Measurements from ENCODE around the gene TPH2. TPM values are rescaled to one million over a fixed set of nuclear protein-coding genes. Genes with fewer than 3 reads are reported as not detected.

The TPH2 gene
- total and polyA plus RNA-seq, 10 donors, result 0.06 to 7.2 (median 1.5) TPM; not detected in 4

DNA sequence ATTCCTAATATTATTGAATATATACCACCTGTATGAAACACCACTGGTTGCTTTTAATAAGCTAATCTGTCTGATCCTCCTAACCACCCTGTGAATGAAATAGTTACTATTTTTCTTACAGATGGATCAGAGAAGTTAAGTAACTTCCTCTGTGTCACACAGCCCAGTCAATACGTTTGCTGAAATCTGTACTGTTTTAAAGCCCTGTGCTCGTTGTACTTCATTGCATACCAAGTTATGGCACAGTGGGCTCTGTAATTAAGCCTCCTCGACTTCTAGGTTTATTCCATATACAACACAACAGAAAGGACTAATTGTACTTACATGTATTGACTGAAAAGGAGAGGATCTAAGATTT is 137.9 kb downstream of the TPH2 start:
- Histone ChIP-seq H3K9me3 (peaks cover 0 to 11% (median 6%) of the 10 kb centered on the region in 8 donors), H3K4me1 (no peaks in the 10 kb centered on the region), H3K4me3 (no peak overlapping the region), H3K27me3 (replicated peaks in 1 of 7) (no peaks in the 10 kb centered on the region), H3K27ac (no peak overlapping the region), H3K36me3 (no peaks in the 10 kb centered on the region)
- WGBS, 5 donors, result 65 to 77% (median 74%) methylated on average over 3 of the region's 3 CpGs
- DNase-seq, result no peak
- intact Hi-C loops (cut with DNase I; ENCODE audit: low total_unique reads), result no loop called here
- TF ChIP-seq POLR2AphosphoS5 (IDR thresholded peaks at IDR 0.05), result no peak
- no peak for TF ChIP-seq POLR2A (IDR thresholded peaks at IDR 0.05)
- TF ChIP-seq, protein P1, sequence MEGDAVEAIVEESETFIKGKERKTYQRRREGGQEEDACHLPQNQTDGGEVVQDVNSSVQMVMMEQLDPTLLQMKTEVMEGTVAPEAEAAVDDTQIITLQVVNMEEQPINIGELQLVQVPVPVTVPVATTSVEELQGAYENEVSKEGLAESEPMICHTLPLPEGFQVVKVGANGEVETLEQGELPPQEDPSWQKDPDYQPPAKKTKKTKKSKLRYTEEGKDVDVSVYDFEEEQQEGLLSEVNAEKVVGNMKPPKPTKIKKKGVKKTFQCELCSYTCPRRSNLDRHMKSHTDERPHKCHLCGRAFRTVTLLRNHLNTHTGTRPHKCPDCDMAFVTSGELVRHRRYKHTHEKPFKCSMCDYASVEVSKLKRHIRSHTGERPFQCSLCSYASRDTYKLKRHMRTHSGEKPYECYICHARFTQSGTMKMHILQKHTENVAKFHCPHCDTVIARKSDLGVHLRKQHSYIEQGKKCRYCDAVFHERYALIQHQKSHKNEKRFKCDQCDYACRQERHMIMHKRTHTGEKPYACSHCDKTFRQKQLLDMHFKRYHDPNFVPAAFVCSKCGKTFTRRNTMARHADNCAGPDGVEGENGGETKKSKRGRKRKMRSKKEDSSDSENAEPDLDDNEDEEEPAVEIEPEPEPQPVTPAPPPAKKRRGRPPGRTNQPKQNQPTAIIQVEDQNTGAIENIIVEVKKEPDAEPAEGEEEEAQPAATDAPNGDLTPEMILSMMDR (IDR thresholded peaks at IDR 0.05 in 8 of 11, conservative IDR thresholded peaks at IDR 0.05 in 3 of 11), result no peak

DNA sequence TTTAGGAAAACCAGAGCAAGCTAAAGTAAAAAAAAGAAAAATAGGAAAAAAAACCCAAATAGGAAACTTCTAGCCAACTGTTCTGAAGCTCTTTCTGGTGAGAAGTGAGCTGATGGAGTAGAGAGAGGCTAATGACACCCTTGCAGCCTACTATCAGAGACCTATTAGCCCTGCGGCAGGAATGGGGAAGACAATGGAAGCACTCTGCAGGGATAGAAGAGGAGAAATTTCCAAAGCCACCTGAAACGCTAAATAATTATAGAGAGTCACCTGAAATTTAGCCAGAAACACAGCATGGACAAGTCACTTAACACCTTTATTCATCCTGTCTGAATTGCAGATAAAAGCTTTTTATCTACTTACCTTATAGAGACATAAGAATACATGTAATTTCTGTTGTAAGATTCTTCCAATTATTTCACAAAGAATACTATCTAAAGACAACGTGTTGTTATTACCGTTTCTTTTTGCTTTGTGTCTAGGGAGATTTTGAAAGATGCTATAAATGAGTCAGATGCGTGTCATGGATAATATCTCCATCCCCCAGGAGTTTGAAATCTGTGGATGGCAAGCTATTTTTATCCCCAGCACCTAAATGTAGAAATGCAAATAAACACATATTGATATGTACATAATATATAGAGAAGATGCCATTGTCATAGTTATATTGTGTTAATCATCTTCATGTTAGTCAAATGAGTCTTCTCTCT is 138.6 kb downstream of the TPH2 start:
- Histone ChIP-seq H3K9me3 (peaks cover 0 to 4% (median 0%) of the 10 kb centered on the region in 8 donors), H3K4me3 (no peak overlapping the region), H3K27ac (no peak overlapping the region), H3K4me1 (no peaks in the 10 kb centered on the region), H3K36me3 (no peaks in the 10 kb centered on the region), H3K27me3 (replicated peaks in 1 of 7) (no peaks in the 10 kb centered on the region)
- no peak for TF ChIP-seq POLR2A (IDR thresholded peaks at IDR 0.05)
- TF ChIP-seq, protein P1 (IDR thresholded peaks at IDR 0.05 in 8 of 11, conservative IDR thresholded peaks at IDR 0.05 in 3 of 11), result no peak
- TF ChIP-seq POLR2AphosphoS5 (IDR thresholded peaks at IDR 0.05), result no peak
- WGBS, 5 donors, result 81 to 92% (median 84%) methylated on average over 5 of the region's 5 CpGs
- intact Hi-C loops (cut with DNase I; ENCODE audit: low total_unique reads), result no loop called here
- DNase-seq, result no peak

DNA sequence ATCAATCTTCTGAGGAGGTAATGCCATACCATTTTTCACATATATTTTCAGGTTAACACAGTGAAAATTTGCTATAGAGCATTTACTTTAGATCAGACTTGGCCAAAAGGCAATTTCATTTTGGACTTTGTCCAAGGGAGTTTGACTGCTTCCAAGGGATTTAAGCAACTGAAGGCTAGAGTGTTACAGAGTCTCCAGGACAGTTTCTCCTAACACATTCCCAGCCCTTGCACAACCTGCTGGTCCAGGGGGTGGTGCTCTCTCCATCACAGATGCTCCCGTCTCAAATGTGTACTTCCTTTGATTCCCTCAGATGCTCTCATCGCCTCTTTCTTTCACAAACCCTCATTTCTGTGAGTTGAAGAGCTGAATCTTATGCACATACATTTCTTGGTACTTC is 143.1 kb downstream of the TPH2 start:
- Histone ChIP-seq H3K27ac (no peak overlapping the region), H3K36me3 (no peaks in the 10 kb centered on the region), H3K4me1 (no peaks in the 10 kb centered on the region), H3K4me3 (no peak overlapping the region), H3K27me3 (replicated peaks in 1 of 7) (no peaks in the 10 kb centered on the region), H3K9me3 (no peaks in the 10 kb centered on the region)
- DNase-seq, result no peak
- TF ChIP-seq, protein P1 (IDR thresholded peaks at IDR 0.05 in 8 of 11, conservative IDR thresholded peaks at IDR 0.05 in 3 of 11), result no peak
- no peak for TF ChIP-seq POLR2A (IDR thresholded peaks at IDR 0.05)
- TF ChIP-seq POLR2AphosphoS5 (IDR thresholded peaks at IDR 0.05), result no peak
- 47 to 66% (median 61%) methylated on average over 2 of the region's 2 CpGs for WGBS, 5 donors
- intact Hi-C loops (cut with DNase I; ENCODE audit: low total_unique reads), result no loop called here

Other genes starting within 250 kb of the TPH2 start
- 10 to 100 TPM; 25.9 to 75.4 (median 66.1) TPM for gene RAB21, start 184.0 kb upstream of the TPH2 start, total RNA-seq
- gene RAB21, start 184.0 kb upstream of the TPH2 start, polyA plus RNA-seq, result 10 to 100 TPM in 1 of 3 donors, 1 to 10 TPM in 2; 5.7 to 13.9 (median 8.9) TPM
- 10 to 100 TPM; 53.7 to 81.9 (median 69.6) TPM for gene TBC1D15, start 99.1 kb upstream of the TPH2 start, total RNA-seq
- 10 to 100 TPM; 22.4 to 29.6 (median 25.4) TPM for gene TBC1D15, start 99.1 kb upstream of the TPH2 start, polyA plus RNA-seq